ENCODE measurements around the gene RIMOC1. TPM values are rescaled to one million over a fixed set of nuclear protein-coding genes. Genes with fewer than 3 reads are reported as not detected.

Gene RIMOC1
- total RNA-seq, 1 donor from 2014 or later = 30.2 TPM

DNA sequence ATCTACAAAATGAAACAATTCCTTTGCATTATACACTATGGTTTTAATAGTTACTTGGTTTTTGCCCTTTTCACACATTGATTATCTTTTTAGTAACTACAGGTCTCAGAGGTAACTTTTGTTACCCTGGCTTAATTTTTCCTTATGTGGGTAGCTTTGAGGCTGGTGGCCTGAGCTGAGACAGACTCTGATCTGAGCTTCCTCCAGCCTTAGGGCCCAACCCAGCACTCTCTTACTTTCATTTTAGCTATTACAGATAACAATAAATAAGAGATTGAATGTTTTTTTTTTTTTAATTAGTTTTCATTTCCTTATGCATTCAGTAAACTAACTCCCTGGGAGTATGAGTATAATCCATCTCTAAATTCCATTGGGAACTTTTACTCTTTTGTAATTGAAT lies 18.9 kb upstream of the RIMOC1 start:
- no peaks in the 10 kb centered on the region for H3K4me1 Mint-ChIP-seq
- ATAC-seq (ENCODE audit: low read depth) (no peak), DNase-seq (no peak)
- ChIA-PET POLR2A (interaction anchor here (0.6 to 0.8 kb wide), 2 partner anchors 19 to 40 kb away, joined by 3 read pairs; partner anchors contain the start of genes FBXO4 and RIMOC1), CTCF (no interaction called here)
- TF ChIP-seq, protein P1, sequence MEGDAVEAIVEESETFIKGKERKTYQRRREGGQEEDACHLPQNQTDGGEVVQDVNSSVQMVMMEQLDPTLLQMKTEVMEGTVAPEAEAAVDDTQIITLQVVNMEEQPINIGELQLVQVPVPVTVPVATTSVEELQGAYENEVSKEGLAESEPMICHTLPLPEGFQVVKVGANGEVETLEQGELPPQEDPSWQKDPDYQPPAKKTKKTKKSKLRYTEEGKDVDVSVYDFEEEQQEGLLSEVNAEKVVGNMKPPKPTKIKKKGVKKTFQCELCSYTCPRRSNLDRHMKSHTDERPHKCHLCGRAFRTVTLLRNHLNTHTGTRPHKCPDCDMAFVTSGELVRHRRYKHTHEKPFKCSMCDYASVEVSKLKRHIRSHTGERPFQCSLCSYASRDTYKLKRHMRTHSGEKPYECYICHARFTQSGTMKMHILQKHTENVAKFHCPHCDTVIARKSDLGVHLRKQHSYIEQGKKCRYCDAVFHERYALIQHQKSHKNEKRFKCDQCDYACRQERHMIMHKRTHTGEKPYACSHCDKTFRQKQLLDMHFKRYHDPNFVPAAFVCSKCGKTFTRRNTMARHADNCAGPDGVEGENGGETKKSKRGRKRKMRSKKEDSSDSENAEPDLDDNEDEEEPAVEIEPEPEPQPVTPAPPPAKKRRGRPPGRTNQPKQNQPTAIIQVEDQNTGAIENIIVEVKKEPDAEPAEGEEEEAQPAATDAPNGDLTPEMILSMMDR (IDR thresholded peaks at IDR 0.05) = no peak
- no peak overlapping the region for H3K27ac Mint-ChIP-seq
- H3K36me3 Mint-ChIP-seq (ENCODE audit: low read depth) = no peaks in the 10 kb centered on the region
- H3K27me3 Mint-ChIP-seq = peaks cover 29% of the 10 kb centered on the region
- intact Hi-C loops (cut with micrococcal nuclease) = no loop called here
- no peaks in the 10 kb centered on the region for H3K9me3 Mint-ChIP-seq
- no peak overlapping the region for H3K4me3 Mint-ChIP-seq

GRCh38 chr5:41891066-41891707 lies 13.0 kb upstream of the RIMOC1 start:
- H3K4me3 Mint-ChIP-seq = no peak overlapping the region
- intact Hi-C loops (cut with micrococcal nuclease) = no loop called here
- H3K27ac Mint-ChIP-seq = no peak overlapping the region

GRCh38 chr5:41892031-41892430 lies 12.1 kb upstream of the RIMOC1 start:
- CTCF ChIA-PET = no interaction called here
- intact Hi-C loops (cut with micrococcal nuclease) = no loop called here
- Mint-ChIP-seq H3K27me3 (peaks cover 51% of the 10 kb centered on the region), H3K36me3 (ENCODE audit: low read depth) (no peaks in the 10 kb centered on the region), H3K27ac (no peak overlapping the region), H3K4me3 (no peak overlapping the region), H3K4me1 (no peaks in the 10 kb centered on the region), H3K9me3 (no peaks in the 10 kb centered on the region)
- ATAC-seq (ENCODE audit: low read depth) (no peak), DNase-seq (no peak)
- POLR2A ChIA-PET = no interaction called here
- TF ChIP-seq, protein P1 (IDR thresholded peaks at IDR 0.05) = no peak

More at GRCh38 chr5:41891066-41891707, 13.0 kb upstream of the RIMOC1 start:
- Mint-ChIP-seq H3K4me1 (no peaks in the 10 kb centered on the region), H3K27me3 (peaks cover 46% of the 10 kb centered on the region), H3K9me3 (no peaks in the 10 kb centered on the region), H3K36me3 (ENCODE audit: low read depth) (no peaks in the 10 kb centered on the region)
- ATAC-seq (ENCODE audit: low read depth) = no peak
- no peak for DNase-seq
- POLR2A ChIA-PET = no interaction called here
- TF ChIP-seq, protein P1 (IDR thresholded peaks at IDR 0.05) = no peak
- CTCF ChIA-PET = no interaction called here

DNA sequence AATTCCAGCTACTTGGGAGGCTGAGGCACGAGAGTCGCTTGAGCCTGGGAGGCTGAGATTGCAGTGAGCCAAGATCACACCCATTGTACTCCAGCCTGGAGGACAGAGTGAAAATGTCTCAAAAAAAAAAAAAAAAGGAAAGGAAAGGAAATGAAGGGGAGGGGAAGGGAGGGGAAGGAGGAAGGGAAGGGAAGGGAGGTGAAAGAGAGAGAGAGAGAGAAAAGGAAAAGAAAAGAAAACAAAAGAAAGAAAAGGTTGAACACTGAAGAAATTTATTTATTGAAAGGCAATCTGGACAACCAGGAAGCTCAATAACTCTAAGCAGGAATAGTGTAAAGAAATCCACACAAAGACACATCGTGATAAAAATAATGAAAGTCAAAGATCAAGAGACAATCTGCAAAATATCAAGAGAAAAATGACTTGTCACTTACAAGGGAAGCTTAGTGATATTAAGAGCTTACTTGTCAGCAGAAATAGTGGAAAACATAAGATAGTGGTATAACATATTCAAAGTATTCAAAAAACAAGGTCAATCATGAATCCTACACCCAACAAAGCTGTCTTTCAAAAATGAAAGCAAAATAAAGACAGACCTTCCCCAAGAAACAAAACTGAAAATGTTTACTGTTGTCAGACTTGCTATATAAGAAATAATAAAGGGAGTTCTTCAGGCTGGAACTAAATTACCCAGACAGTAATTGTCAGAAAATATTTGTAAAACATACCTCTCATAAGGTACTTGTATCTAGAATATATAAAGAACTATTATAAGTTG lies 10.9 kb upstream of the RIMOC1 start:
- ATAC-seq (ENCODE audit: low read depth) (no peak), DNase-seq (no peak)
- CTCF ChIA-PET = no interaction called here
- peaks cover 44% of the 10 kb centered on the region for H3K27me3 Mint-ChIP-seq
- no peak overlapping the region for H3K27ac Mint-ChIP-seq
- intact Hi-C loops (cut with micrococcal nuclease) = no loop called here
- TF ChIP-seq, protein P1 (IDR thresholded peaks at IDR 0.05) = no peak
- no peak overlapping the region for H3K4me3 Mint-ChIP-seq
- H3K4me1 Mint-ChIP-seq = no peaks in the 10 kb centered on the region
- POLR2A ChIA-PET = no interaction called here
- H3K36me3 Mint-ChIP-seq (ENCODE audit: low read depth) = no peaks in the 10 kb centered on the region
- no peaks in the 10 kb centered on the region for H3K9me3 Mint-ChIP-seq

DNA sequence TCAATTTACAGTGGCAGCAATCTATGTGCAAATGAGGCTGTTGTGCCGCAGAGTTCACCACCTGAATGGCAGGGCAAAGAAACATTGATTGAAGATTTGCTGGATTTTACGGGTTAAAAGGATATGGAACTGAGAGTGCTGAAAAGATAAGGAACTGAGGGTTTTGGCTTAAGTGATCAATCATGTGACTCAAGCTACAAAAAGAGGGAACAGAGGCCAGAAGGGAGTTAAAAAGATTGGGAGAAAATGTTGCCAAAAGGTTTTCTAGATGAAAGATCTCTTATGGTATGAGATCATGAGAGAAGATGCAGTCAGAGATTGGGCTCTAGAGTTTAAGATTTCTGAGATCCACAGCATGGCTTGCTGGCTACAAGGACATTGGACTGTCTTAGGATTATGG lies 7.9 kb upstream of the RIMOC1 start:
- H3K27me3 Mint-ChIP-seq = peaks cover 32% of the 10 kb centered on the region
- CTCF ChIA-PET = no interaction called here
- DNase-seq (no peak), ATAC-seq (ENCODE audit: low read depth) (no peak)
- H3K27ac Mint-ChIP-seq = no peak overlapping the region
- H3K9me3 Mint-ChIP-seq = no peaks in the 10 kb centered on the region
- H3K36me3 Mint-ChIP-seq (ENCODE audit: low read depth) = no peaks in the 10 kb centered on the region
- intact Hi-C loops (cut with micrococcal nuclease) = no loop called here
- H3K4me3 Mint-ChIP-seq = no peak overlapping the region
- TF ChIP-seq, protein P1 (IDR thresholded peaks at IDR 0.05) = no peak
- POLR2A ChIA-PET = no interaction called here
- H3K4me1 Mint-ChIP-seq = no peaks in the 10 kb centered on the region

Measured in activated B cell treated with CpG ODN at 0.5 μM for 24 hours (primary cell).